HepG2 (cell line): ENCODE data around the gene TSHZ2. TPM values are rescaled to one million over a fixed set of nuclear protein-coding genes. Genes with fewer than 3 reads are reported as not detected.

Source experiments
- ATAC-seq: fragments of 200-7000 bp; cut with Tn5 transposase; 3 replicates; pipeline ENCODE4 v1.9.1; 2020; ENCODE audit warnings: mild to moderate bottlenecking, moderate library complexity
- BruUV-seq: library from RNA; stranded (reverse); fragments of 400-500 nt; replicated peaks from 2 replicates; lab custom pipeline; 2021; lab: Mats Ljungman, UMichigan
- CTCF ChIA-PET: fragments of 300-600 bp; formaldehyde crosslinking; extraction: SDS; loops from one replicate; lab custom pipeline; 2021; ENCODE audit warnings: low total read pairs, inconsistent platforms, low intra/inter-chr PET ratio; lab: Yijun Ruan, JAX
- POLR2A ChIA-PET: fragments of 350-600 bp; sonication (Branson Sonifier 250); formaldehyde crosslinking; loops from one replicate; lab custom pipeline; 2020; ENCODE audit warnings: antibody characterized with exemption, inconsistent platforms; lab: Yijun Ruan, JAX
- DNase-seq: peaks from one replicate; pipeline ENCODE4 v3.0.0-alpha.2; 2015; ENCODE audit warnings: low spot score
- FAIRE-seq: peaks from 3 replicates; lab custom pipeline; 2011; peaks lifted over from hg19 to GRCh38; lab: Jason Lieb, UNC
- H2AFZ ChIP-seq: one replicate; pipeline ENCODE4 v1.6.1; 2011; ENCODE audit warnings: low read length, inconsistent platforms
- H3K27ac ChIP-seq: fragments of 300-600 bp; 3 replicates; pipeline ENCODE4 v1.8.0; 2011; ENCODE audit warnings: mixed run types, mild to moderate bottlenecking, mixed read lengths, low read length, inconsistent platforms; ENCODE audit not compliant: insufficient read depth; ENCODE audit errors: extremely low read length
- H3K27me3 ChIP-seq, 2 experiments: fragments of 200-600 bp in 1 of 2; 2 replicates in 1 of 2; 3 replicates in 1 of 2; pipeline versions ENCODE4 v1.6.0 to v1.8.0; 2011; ENCODE audit warnings: low read length in 2 of 2, mild to moderate bottlenecking in 2 of 2, moderate library complexity in 2 of 2, inconsistent platforms in 1 of 2; ENCODE audit not compliant: insufficient read depth in 2 of 2, control insufficient read depth in 1 of 2
- H3K36me3 ChIP-seq, 2 experiments: fragments of 200-600 bp in 1 of 2; replicated peaks in 1 of 2; 2 replicates in 1 of 2; 3 replicates in 1 of 2; pipeline versions ENCODE4 v1.5.1 to v1.8.0; 2011; ENCODE audit warnings: low read length in 2 of 2, inconsistent platforms in 1 of 2; ENCODE audit not compliant: insufficient read depth in 2 of 2, control insufficient read depth in 1 of 2
- H3K4me1 ChIP-seq: 2 replicates; pipeline ENCODE4 v1.5.1; 2012; ENCODE audit warnings: low read length, inconsistent platforms; ENCODE audit not compliant: insufficient read depth
- H3K4me2 ChIP-seq: 2 replicates; pipeline ENCODE4 v1.6.0; 2011; ENCODE audit warnings: low read depth, low read length, inconsistent platforms
- H3K4me3 ChIP-seq, 3 experiments: fragments of 200-600 bp in 1 of 3; sonication (generic), shearing (Covaris generic) in 1 of 3; replicated peaks in 1 of 3; 2 replicates each; pipeline ENCODE4 v1.5.1; 2011 to 2016; ENCODE audit warnings: low read length in 3 of 3, inconsistent platforms in 2 of 3, low read depth in 2 of 3, mild to moderate bottlenecking in 2 of 3, control low read depth in 1 of 3, mixed read lengths in 1 of 3; ENCODE audit not compliant: insufficient read depth in 1 of 3
- H3K79me2 ChIP-seq: one replicate; pipeline ENCODE4 v1.6.1; 2011; ENCODE audit warnings: low read length, inconsistent platforms; ENCODE audit not compliant: insufficient read depth
- H3K9ac ChIP-seq: 2 replicates; pipeline ENCODE4 v1.6.0; 2011; ENCODE audit warnings: mild to moderate bottlenecking, low read depth, low read length, inconsistent platforms; ENCODE audit not compliant: insufficient read depth
- H3K9me3 ChIP-seq: 2 replicates; pipeline ENCODE4 v1.5.1; 2012; ENCODE audit warnings: mild to moderate bottlenecking, low read length
- H4K20me1 ChIP-seq: 2 replicates; pipeline ENCODE4 v1.6.0; 2011; ENCODE audit warnings: inconsistent platforms, mild to moderate bottlenecking, low read length, moderate library complexity; ENCODE audit not compliant: insufficient read depth
- BHLHE40 ChIP-seq: IDR thresholded peaks from 2 replicates; pipeline ENCODE4 v1.6.1; 2011; ENCODE audit warnings: low read length, improper control_type of control experiment
- GFI1 ChIP-seq: sonication (generic); formaldehyde crosslinking; IDR thresholded peaks from 2 replicates; pipeline ENCODE4 v1.5.0; 2020; ENCODE audit warnings: missing genetic modification reagents, mild to moderate bottlenecking, borderline replicate concordance
- HINFP ChIP-seq: sonication (generic); formaldehyde crosslinking; IDR thresholded peaks from 2 replicates; pipeline ENCODE4 v1.4.0; 2020; ENCODE audit warnings: low read depth, mild to moderate bottlenecking, missing genetic modification reagents
- JDP2 ChIP-seq: sonication (generic); formaldehyde crosslinking; IDR thresholded peaks from 2 replicates; pipeline ENCODE4 v1.8.1; 2022; ENCODE audit warnings: missing genetic modification reagents, borderline replicate concordance
- MXI1 ChIP-seq: IDR thresholded peaks from 3 replicates; pipeline ENCODE4 v1.6.1; 2012; ENCODE audit warnings: low read depth, low read length, inconsistent platforms, borderline replicate concordance
- NR2F2 ChIP-seq: IDR thresholded peaks from 2 replicates; pipeline ENCODE4 v1.6.1; 2012; ENCODE audit warnings: low read depth, inconsistent platforms, borderline replicate concordance
- PAX8 ChIP-seq: sonication (generic); formaldehyde crosslinking; IDR thresholded peaks from 2 replicates; pipeline ENCODE4 v1.8.0; 2022; ENCODE audit warnings: mild to moderate bottlenecking, missing genetic modification reagents, borderline replicate concordance
- PHF20 ChIP-seq: sonication (generic); formaldehyde crosslinking; IDR thresholded peaks from 2 replicates; pipeline ENCODE4 v1.5.0; 2020; ENCODE audit warnings: mild to moderate bottlenecking, missing genetic modification reagents
- THYN1 ChIP-seq: sonication (generic); formaldehyde crosslinking; IDR thresholded peaks from 2 replicates; pipeline ENCODE4 v1.8.1; 2023; ENCODE audit warnings: low read depth, mild to moderate bottlenecking, moderate library complexity, missing genetic modification reagents, borderline replicate concordance
- ZNF577 ChIP-seq: sonication (generic); formaldehyde crosslinking; IDR thresholded peaks from 2 replicates; pipeline ENCODE4 v1.4.0; 2020; ENCODE audit warnings: mild to moderate bottlenecking, low read depth, missing genetic modification reagents, borderline replicate concordance
- ZNF879 ChIP-seq: sonication (generic); formaldehyde crosslinking; IDR thresholded peaks from 2 replicates; pipeline ENCODE4 v1.8.1; 2023; ENCODE audit warnings: missing genetic modification reagents
- WGBS: methylation state at CpG from one replicate; pipeline ENCODE4 v1.1.6; 2017; ENCODE audit warnings: low lambda C conversion rate; 5-methylcytosine and 5-hydroxymethylcytosine counted together
- in situ Hi-C: cut with HindIII; loops from 2 replicates; pipeline ENCODE4 v1.10.0; 2017; ENCODE audit warnings: low pct_unique_long_range_greater_than_20kb; ENCODE audit not compliant: extremely low pct_ligation_motif_present
- intact Hi-C: fragments of 100-400 bp; cut with micrococcal nuclease; formaldehyde crosslinking; loops from one replicate; pipeline ENCODE4 v1.10.0; 2022; ENCODE audit not compliant: unreplicated experiment
- polyA plus RNA-seq, 8 experiments: library from polyadenylated mRNA; depleted of rRNA in 3 of 8; stranded (reverse) in 7 of 8; unstranded in 1 of 8; fragments of >200 nt; fragmentation: Illumina TruSeq in 4 of 8; extraction: Trizol in 4 of 8; gene quantifications; 2 replicates each; pipeline versions ENCODE4 v1.2.1 to v1.2.3, GENCODE V29; 2011 to 2016; ENCODE audit warnings: low read depth in 4 of 8, missing spikeins in 1 of 8, mixed read lengths in 1 of 8; ENCODE audit not compliant: insufficient read depth in 1 of 8
- total RNA-seq, 5 experiments: library from RNA; depleted of rRNA; stranded (reverse); fragments of >200 nt; fragmentation: Illumina TruSeq; extraction: Trizol; gene quantifications; 2 replicates each; pipeline ENCODE4 v1.2.3, GENCODE V29; 2016; ENCODE audit warnings: low read depth in 1 of 5
- TF ChIP-seq, protein P1 (sequence below): sonication (generic); formaldehyde crosslinking; IDR thresholded peaks from 2 replicates; pipeline ENCODE4 v1.8.1; 2023; ENCODE audit warnings: mild to moderate bottlenecking, inconsistent platforms, moderate library complexity, missing genetic modification reagents, borderline replicate concordance

TSHZ2 gene
- total and polyA plus RNA-seq, 2 of the 13 experiments (the other 11 are each of a cell fraction or from before 2014, with no cell fraction given) = 0.01 TPM; not detected in 1

DNA sequence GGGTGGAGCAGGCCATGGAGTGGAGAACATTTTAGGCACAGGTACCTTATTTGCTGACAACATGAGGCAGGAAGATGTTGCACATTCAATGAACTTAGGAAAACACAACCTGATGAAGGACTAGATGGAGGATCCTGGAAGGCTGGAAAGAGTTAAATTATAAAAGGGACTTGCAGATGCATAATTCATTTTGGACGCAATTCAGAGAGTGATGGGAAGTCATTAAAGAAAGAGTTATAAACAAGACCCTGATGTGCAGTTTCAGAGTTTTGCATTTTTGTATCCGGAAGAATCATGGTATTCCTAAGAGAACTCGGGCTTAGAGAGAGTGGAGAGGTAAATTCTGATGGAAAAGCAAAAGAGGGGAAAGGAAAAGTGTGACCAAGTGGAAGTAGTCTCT, 104.5 kb downstream of the TSHZ2 start:
- WGBS = 74% methylated on average over 3 of the region's 3 CpGs
- Histone ChIP-seq H4K20me1 (no peaks in the 10 kb centered on the region), H3K27me3 (0 out of 5 replicates have a peak, but pooled peaks cover 0 to 3% of the 10 kb centered on the region in 2 experiments), H3K4me2 (no peak overlapping the region), H3K4me1 (peaks cover 63% of the 10 kb centered on the region), H3K36me3 (no peaks in the 10 kb centered on the region), H3K79me2 (no peaks in the 10 kb centered on the region), H3K9ac (no peak overlapping the region), H2AFZ (no peak overlapping the region), H3K4me3 (no peak overlapping the region), H3K9me3 (no peaks in the 10 kb centered on the region), H3K27ac (no peak overlapping the region)
- in situ Hi-C loops (loop anchor here (25.0 kb wide), 1 partner anchor 1136 kb away; the partner anchor contains the start of gene PFDN4), intact Hi-C loops (no loop called here)
- FAIRE-seq (no peak), ATAC-seq (no peak), DNase-seq (no peak)
- ChIA-PET POLR2A (no interaction called here), CTCF (no interaction called here)
- no TSS peak for BruUV-seq
- TF ChIP-seq GFI1 (CRISPR knock-in tag) = 0 out of 2 replicates have a peak, but pooled peaks have one; percentile 3
- no peak for TF ChIP-seq THYN1 (CRISPR knock-in tag)

GRCh38 chr20:53077373-53078205, 105.4 kb downstream of the TSHZ2 start:
- FAIRE-seq (peak; percentile 71), DNase-seq (peak; percentile 94), ATAC-seq (peak; percentile 85)
- Histone ChIP-seq H3K79me2 (no peaks in the 10 kb centered on the region), H3K9ac (no peak overlapping the region; the same call in 1 of the 2 replicates), H4K20me1 (no peaks in the 10 kb centered on the region), H3K27ac (peak overlapping the region; percentile 47), H3K4me3 (no peak overlapping the region; a peak in 1 of 6 replicates), H3K27me3 (no peaks in the 10 kb centered on the region), H3K4me2 (peak overlapping the region; percentile 2), H3K36me3 (no peaks in the 10 kb centered on the region), H3K9me3 (no peaks in the 10 kb centered on the region), H2AFZ (no peak overlapping the region), H3K4me1 (peaks cover 72% of the 10 kb centered on the region)
- no TSS peak for BruUV-seq
- in situ Hi-C loops = loop anchor here (25.0 kb wide), 1 partner anchor 1135 kb away; the partner anchor contains the start of gene PFDN4
- intact Hi-C loops = no loop called here
- POLR2A ChIA-PET = no interaction called here
- CTCF ChIA-PET = no interaction called here
- WGBS = 46% methylated on average over 8 of the region's 8 CpGs
- TF ChIP-seq BHLHE40 (0 out of 2 replicates have a peak, but pooled peaks have one; percentile 23), NR2F2 (peak; percentile 74), ZNF879 (CRISPR knock-in tag) (no peak), HINFP (CRISPR knock-in tag) (no peak), PAX8 (CRISPR knock-in tag) (no peak), JDP2 (CRISPR knock-in tag) (no peak), ZNF577 (CRISPR knock-in tag) (no peak), PHF20 (CRISPR knock-in tag) (no peak), MXI1 (no peak; the same call in 2 of the 3 replicates)
- TF ChIP-seq, protein P1, sequence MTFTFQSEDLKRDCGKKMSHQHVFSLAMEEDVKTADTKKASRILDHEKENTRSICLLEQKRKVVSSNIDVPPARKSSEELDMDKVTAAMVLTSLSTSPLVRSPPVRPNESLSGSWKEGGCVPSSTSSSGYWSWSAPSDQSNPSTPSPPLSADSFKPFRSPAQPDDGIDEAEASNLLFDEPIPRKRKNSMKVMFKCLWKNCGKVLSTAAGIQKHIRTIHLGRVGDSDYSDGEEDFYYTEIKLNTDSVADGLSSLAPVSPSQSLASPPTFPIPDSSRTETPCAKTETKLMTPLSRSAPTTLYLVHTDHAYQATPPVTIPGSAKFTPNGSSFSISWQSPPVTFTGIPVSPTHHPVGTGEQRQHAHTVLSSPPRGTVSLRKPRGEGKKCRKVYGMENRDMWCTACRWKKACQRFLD (CRISPR knock-in tag) = no peak
